Measurements from ENCODE around the gene CDK7. TPM values are rescaled to one million over a fixed set of nuclear protein-coding genes. Genes with fewer than 3 reads are reported as not detected.
"Not testable (repeated sequence)": the region's sequence is repeated elsewhere in the genome, so short reads cannot be mapped to it uniquely, and the experiment has no call there.

CDK7 gene
- total and polyA plus RNA-seq, 2 donors: 17.3 to 31.2 TPM

DNA sequence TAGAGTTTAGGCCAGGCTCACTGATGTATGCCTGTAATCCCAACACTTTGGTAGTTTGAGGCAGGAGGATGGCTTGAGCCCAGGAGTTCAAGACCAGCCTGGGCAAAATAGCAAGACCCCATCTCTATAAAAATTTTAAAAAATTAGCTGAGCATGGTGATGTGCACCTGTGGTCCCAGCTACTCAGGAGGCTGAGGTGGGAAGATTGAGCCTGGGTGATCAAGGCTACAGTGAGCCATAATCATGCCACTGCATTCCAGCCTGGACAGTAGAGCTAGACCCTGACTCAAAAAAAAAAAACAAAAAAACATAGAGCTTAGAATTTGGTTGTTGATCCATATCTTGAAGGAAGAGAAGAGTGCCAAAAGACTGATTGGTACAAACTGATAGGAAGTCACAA, 14.7 kb upstream of the CDK7 start:
- Histone ChIP-seq H3K27ac (ENCODE audit: low read depth) (no peak overlapping the region), H3K36me3 (ENCODE audit: insufficient read depth) (no peaks in the 10 kb centered on the region), H3K4me3 (ENCODE audit: low read depth, low read length) (no peak overlapping the region), H3K4me1 (ENCODE audit: insufficient read depth) (no peaks in the 10 kb centered on the region)
- no peak for DNase-seq (ENCODE audit: extremely low spot score)

DNA sequence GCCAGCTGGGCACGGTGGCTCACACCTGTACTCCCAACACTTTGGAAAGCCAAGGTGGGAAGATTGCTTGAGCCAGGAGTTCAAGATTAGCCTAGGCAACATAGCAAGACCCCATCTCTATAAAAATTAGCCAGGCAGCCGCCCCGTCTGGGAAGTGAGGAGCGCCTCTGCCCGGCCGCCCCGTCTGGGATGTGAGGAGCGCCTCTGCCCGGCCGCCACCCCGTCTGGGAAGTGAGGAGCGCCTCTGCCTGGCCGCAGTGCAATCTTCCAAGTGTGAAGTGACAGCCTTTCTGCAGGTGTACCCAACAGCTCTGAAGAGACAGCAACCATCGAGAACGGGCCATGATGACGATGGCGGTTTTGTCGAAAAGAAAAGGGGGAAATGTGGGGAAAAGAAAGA, 14.3 kb upstream of the CDK7 start:
- not testable (repeated sequence) for H3K36me3 ChIP-seq (ENCODE audit: insufficient read depth); DNase-seq (ENCODE audit: extremely low spot score); H3K27ac ChIP-seq (ENCODE audit: low read depth); H3K4me1 ChIP-seq (ENCODE audit: insufficient read depth); H3K4me3 ChIP-seq (ENCODE audit: low read depth, low read length)
- 93% methylated on average over 18 of the region's 18 CpGs for whole genome bisulfite sequencing

DNA sequence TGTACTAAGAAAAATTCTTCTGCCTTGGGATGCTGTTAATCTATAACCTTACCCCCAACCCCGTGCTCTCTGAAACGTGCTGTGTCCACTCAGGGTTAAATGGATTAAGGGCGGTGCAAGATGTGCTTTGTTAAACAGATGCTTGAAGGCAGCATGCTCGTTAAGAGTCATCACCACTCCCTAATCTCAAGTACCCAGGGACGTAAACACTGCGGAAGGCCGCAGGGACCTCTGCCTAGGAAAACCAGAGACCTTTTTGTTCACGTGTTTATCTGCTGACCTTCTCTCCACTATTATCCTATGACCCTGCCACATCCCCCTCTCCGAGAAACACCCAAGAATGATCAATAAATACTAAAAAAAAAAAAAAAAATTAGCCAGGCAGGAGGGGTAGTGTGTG, 13.9 kb upstream of the CDK7 start:
- H3K27ac ChIP-seq (ENCODE audit: low read depth); H3K4me3 ChIP-seq (ENCODE audit: low read depth, low read length); H3K36me3 ChIP-seq (ENCODE audit: insufficient read depth); H3K4me1 ChIP-seq (ENCODE audit: insufficient read depth); DNase-seq (ENCODE audit: extremely low spot score): not testable (repeated sequence)
- 80% methylated on average over 9 of the region's 9 CpGs for WGBS

DNA sequence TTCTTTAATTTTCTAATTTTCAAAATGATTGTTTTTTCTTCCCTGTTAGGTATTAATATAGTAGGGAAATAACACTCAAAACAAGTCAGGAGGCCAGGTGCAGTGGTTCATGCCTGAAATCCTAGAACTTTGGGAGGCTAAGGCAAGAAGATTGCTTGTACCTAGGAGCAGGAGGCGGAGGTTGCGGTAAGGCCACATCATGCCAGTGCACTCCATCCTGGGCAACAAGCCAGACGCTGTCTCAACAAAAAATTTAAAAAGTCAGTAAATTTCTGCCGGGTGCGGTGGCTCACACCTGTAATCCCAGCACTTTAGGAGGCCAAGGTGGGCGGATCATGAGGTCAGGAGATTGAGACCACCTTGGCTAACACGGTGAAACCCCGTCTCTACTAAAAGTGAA, 10.2 kb upstream of the CDK7 start:
- 96% methylated on average over 8 of the region's 8 CpGs for WGBS
- H3K27ac ChIP-seq (ENCODE audit: low read depth): no peak overlapping the region
- no peak for DNase-seq (ENCODE audit: extremely low spot score)
- no peak overlapping the region for H3K4me3 ChIP-seq (ENCODE audit: low read depth, low read length)
- no peaks in the 10 kb centered on the region for H3K36me3 ChIP-seq (ENCODE audit: insufficient read depth)
- H3K4me1 ChIP-seq (ENCODE audit: insufficient read depth): no peaks in the 10 kb centered on the region

DNA sequence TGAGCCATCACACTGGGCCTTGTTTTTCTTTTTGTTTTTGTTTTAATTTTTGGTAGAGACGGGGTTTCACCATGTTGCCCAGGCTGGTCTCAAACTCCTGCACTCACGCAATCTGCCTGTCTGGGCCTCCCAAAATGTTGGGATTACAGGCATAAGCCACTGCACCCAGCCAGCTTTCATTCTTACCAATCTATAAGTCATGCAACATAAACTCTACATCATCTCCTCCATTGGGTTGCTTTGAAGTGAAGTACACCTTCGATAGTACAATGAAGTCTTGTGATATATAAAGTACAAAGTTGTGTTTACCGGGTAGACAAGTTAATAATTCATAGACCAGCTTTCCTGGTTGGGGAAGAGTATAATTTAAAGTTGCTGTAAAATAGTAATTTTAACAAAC, 8.8 kb upstream of the CDK7 start:
- no peak overlapping the region for H3K27ac ChIP-seq (ENCODE audit: low read depth)
- no peaks in the 10 kb centered on the region for H3K4me1 ChIP-seq (ENCODE audit: insufficient read depth)
- H3K36me3 ChIP-seq (ENCODE audit: insufficient read depth): no peaks in the 10 kb centered on the region
- no peak overlapping the region for H3K4me3 ChIP-seq (ENCODE audit: low read depth, low read length)
- 94% methylated on average over 4 of the region's 4 CpGs for whole genome bisulfite sequencing
- DNase-seq (ENCODE audit: extremely low spot score): no peak

DNA sequence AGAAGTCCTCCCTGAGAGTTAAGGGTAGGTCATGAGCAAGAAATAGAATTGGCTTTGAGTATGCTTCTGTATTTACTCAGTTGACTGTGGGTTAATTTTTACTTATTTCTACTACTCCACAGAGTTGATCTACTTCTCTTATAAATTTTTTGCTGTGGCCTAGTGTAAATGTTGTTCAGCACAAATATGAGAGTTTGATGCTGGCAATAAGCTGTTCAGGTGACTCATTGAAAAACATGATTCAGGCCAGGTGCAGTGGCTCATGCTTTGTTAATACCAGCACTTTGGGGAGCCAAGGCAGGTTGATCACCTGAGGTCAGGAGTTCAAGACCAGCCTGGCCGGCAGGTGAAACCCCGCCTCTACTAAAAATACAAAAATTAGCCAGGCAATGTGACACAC, 4.5 kb upstream of the CDK7 start:
- Histone ChIP-seq H3K4me3 (ENCODE audit: low read depth, low read length) (no peak overlapping the region), H3K36me3 (ENCODE audit: insufficient read depth) (no peaks in the 10 kb centered on the region), H3K27ac (ENCODE audit: low read depth) (no peak overlapping the region), H3K4me1 (ENCODE audit: insufficient read depth) (no peaks in the 10 kb centered on the region)
- WGBS: 96% methylated on average over 2 of the region's 2 CpGs
- DNase-seq (ENCODE audit: extremely low spot score): no peak

DNA sequence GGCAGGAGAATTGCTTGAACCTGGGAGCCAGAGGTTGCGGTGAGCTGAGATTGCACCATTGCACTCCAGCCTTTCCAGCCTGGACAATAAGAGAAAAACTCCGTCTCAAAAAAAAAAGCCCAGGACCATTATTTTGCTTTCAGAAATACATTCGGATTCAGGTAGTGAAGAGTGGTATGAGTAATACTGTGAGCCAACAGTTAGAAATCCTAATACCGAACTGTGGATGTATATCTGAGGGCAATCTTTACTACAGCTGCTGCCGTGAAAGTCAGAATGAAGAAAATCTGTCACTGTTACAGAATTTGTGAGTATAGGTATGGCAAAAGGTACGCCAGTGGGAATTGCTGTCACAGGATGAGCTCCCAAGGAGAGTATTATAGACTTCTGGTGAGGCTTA, 3.4 kb upstream of the CDK7 start:
- H3K4me3 ChIP-seq (ENCODE audit: low read depth, low read length): no peak overlapping the region
- H3K4me1 ChIP-seq (ENCODE audit: insufficient read depth): no peaks in the 10 kb centered on the region
- no peaks in the 10 kb centered on the region for H3K36me3 ChIP-seq (ENCODE audit: insufficient read depth)
- DNase-seq (ENCODE audit: extremely low spot score): no peak
- 93% methylated on average over 6 of the region's 6 CpGs for WGBS
- no peak overlapping the region for H3K27ac ChIP-seq (ENCODE audit: low read depth)

DNA sequence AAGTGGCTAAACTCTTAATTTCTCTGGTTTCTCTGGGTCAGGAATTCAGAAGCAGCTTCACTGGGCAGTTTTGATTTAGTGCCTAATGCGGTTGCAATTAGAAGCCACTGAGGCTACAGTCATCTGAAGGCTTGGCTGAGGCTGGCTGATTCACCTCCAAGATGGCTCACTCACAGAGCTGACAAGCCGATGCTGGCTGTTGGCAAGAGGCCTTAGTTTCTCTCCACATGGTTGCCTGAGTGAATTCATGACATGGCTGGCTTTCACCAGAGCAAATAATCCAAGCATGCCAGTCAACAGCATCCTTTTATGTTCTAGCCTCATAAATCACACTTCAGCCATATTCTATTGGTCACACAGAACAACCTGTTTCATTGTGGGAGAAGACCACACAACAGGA, 2.8 kb upstream of the CDK7 start:
- Histone ChIP-seq H3K27ac (ENCODE audit: low read depth) (no peak overlapping the region), H3K4me3 (ENCODE audit: low read depth, low read length) (no peak overlapping the region), H3K4me1 (ENCODE audit: insufficient read depth) (no peaks in the 10 kb centered on the region), H3K36me3 (ENCODE audit: insufficient read depth) (no peaks in the 10 kb centered on the region)
- DNase-seq (ENCODE audit: extremely low spot score): no peak
- 78% methylated on average over 2 of the region's 2 CpGs for WGBS

DNA sequence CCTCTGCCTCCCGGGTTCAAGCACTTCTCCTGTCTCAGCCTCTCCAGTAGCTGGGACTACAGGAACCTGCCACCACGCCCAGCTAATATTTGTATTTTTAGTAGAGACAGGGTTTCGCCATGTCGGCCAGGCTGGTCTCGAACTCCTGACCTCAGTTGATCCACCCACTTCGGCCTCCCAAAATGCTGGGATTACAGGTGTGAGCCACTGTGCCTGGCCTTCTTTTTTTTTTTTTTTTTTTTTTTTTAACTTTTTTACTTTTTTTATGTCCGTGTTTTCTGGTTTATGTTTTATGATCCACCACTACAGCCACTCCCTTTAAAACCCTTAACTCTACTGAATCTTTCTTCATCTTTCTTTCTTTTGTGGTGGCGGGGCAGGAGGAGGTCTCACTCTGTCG, 2.0 kb downstream of the CDK7 start:
- WGBS: 92% methylated on average over 9 of the region's 9 CpGs
- not testable (repeated sequence) for H3K27ac ChIP-seq (ENCODE audit: low read depth); DNase-seq (ENCODE audit: extremely low spot score); H3K4me1 ChIP-seq (ENCODE audit: insufficient read depth); H3K4me3 ChIP-seq (ENCODE audit: low read depth, low read length); H3K36me3 ChIP-seq (ENCODE audit: insufficient read depth)

DNA sequence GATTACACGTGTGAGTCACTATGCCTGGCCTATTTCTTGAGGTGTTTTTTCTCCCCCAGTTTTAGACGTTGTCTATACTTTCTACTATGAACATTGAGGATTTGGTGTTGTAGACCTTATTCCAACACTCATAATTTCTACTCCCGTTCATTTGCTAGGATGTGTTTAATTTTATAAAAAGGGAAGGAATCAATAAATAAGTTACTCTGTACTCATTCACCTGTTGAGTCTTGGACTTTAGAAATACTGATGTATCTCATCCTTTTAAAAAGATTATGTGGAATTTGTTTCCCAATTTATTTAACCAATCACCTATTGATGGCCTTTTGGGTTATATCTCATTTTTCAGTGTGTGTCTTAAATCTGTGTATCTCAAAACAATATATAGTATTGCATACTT, 3.2 kb downstream of the CDK7 start:
- no peak for DNase-seq (ENCODE audit: extremely low spot score)
- 84% methylated on average over 3 of the region's 3 CpGs for WGBS
- Histone ChIP-seq H3K4me1 (ENCODE audit: insufficient read depth) (no peaks in the 10 kb centered on the region), H3K36me3 (ENCODE audit: insufficient read depth) (no peaks in the 10 kb centered on the region), H3K4me3 (ENCODE audit: low read depth, low read length) (no peak overlapping the region), H3K27ac (ENCODE audit: low read depth) (no peak overlapping the region)

DNA sequence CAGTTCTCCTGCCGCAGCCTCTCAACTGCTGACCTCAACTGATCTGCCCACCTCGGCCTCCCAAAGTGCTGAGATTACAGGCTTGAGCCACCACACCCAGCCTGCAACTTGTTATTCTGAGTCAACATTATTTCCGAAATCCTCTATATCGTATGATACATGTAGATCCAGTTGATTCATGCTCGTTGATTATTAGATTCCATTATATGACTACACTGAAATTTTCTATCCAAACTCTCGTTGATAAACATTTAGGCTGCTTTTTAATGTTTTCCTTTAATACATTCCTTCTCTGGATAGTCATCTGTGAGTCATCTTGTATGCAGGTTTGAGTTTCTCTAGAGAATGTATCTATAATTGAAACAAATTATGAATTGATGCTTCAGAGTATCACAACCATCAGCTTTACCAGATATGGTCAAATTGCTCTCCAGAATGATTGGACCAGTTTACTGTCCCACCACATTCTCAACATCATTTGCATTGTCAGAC, 4.1 kb downstream of the CDK7 start:
- Histone ChIP-seq H3K4me1 (ENCODE audit: insufficient read depth) (no peaks in the 10 kb centered on the region), H3K36me3 (ENCODE audit: insufficient read depth) (no peaks in the 10 kb centered on the region), H3K27ac (ENCODE audit: low read depth) (no peak overlapping the region), H3K4me3 (ENCODE audit: low read depth, low read length) (no peak overlapping the region)
- no peak for DNase-seq (ENCODE audit: extremely low spot score)
- WGBS: 80% methylated on average over 6 of the region's 6 CpGs

DNA sequence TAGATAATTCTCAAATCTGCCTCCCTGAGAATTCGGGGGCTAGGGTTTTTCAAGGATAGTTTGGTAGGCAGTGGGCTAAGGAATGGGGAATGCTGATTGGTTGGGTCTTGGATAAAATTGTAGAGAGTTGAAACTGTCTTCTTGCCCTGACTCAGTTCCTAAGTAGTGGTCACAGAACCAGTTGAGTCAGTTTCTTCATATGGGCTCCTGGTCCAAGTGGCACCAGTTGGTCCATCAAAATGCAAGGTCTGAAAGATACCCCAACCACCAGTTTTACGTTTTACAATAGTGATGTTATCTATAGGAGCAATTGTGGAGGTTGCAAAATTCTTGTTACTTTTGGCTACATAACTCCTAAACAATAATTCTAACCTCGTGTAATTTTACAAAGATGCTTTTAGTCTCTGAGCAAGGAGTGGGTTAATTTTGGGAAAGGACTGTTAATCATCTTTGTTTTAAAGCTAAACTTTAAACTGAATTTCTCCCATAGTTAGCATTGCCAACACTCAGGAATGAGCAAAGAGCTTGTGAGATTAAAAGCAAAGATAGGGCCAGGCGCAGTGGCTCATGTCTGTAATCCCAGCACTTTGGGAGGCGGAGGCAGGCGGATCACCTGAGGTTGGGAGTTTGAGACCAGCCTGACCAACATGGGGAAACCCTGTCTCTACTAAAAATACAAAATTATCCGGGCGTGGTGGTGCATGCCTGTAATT, 7.7 kb downstream of the CDK7 start:
- no peaks in the 10 kb centered on the region for H3K36me3 ChIP-seq (ENCODE audit: insufficient read depth)
- no peak for DNase-seq (ENCODE audit: extremely low spot score)
- no peak overlapping the region for H3K4me3 ChIP-seq (ENCODE audit: low read depth, low read length)
- 80% methylated on average over 8 of the region's 8 CpGs for WGBS
- H3K27ac ChIP-seq (ENCODE audit: low read depth): no peak overlapping the region
- H3K4me1 ChIP-seq (ENCODE audit: insufficient read depth): no peaks in the 10 kb centered on the region

DNA sequence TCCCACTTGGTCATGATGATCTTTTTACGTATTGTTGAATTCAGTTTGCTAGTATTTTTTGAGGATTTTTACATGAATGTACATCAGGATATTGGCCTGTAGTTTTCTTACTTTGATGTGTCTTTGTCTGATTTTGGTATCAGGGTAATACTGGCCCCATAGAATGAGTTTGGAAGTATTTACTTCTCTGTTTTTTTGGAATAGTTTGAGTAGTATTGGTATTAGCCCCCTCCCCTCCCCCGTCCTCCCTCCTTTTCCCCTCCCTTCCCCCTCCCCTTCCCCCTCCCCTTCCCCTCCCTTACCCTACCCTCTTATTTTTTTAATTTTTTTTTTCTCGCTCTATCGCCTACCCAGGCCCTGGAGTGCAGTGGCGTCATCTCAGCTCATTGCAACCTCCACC, 10.3 kb downstream of the CDK7 start:
- H3K4me1 ChIP-seq (ENCODE audit: insufficient read depth): no peaks in the 10 kb centered on the region
- 96% methylated on average over 5 of the region's 5 CpGs for WGBS
- no peak overlapping the region for H3K27ac ChIP-seq (ENCODE audit: low read depth)
- no peak for DNase-seq (ENCODE audit: extremely low spot score)
- no peaks in the 10 kb centered on the region for H3K36me3 ChIP-seq (ENCODE audit: insufficient read depth)
- no peak overlapping the region for H3K4me3 ChIP-seq (ENCODE audit: low read depth, low read length)

DNA sequence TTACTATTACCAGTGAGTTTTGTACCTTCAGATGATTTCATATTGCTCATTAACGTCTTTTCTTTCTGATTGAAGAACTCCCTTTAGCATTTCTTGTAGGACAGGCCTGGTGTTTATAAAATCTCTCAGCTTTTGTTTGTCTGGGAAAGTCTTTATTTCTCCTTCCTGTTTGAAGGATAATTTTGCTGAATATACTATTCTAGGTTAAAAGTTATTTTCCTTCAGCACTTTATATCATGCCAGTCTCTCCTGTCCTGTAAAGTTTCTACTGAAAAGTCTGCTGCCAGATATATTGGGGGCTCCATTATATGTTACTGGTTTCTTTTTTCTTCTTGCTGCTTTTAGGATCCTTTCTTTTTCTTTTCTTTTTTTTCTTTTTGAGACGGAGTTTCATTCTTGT, 13.3 kb downstream of the CDK7 start:
- H3K4me3 ChIP-seq (ENCODE audit: low read depth, low read length): no peak overlapping the region
- H3K36me3 ChIP-seq (ENCODE audit: insufficient read depth): no peaks in the 10 kb centered on the region
- no peaks in the 10 kb centered on the region for H3K4me1 ChIP-seq (ENCODE audit: insufficient read depth)
- H3K27ac ChIP-seq (ENCODE audit: low read depth): no peak overlapping the region
- no peak for DNase-seq (ENCODE audit: extremely low spot score)
- WGBS: 96% methylated on average over 2 of the region's 2 CpGs

DNA sequence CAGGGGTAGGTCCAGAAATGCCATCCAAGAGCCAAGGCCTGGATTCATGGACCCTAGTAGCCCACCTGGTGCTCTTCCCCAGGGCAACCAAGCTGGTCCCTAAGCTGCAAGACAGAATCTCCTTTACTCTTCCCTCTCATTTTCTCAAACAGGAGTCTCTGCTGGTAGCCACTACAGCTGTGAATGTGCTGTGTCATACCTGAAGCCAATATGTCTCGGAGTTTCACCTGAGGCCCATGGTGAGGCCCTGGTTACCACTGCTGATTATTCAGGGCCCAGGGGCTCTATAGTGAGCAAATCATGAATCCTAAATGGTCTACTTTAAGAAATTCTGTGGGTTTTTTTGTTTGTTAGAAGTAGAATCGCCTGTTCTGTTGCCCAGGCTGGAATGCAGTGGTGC, 15.9 kb downstream of the CDK7 start:
- WGBS: 99% methylated on average over 2 of the region's 2 CpGs
- DNase-seq (ENCODE audit: extremely low spot score): no peak
- Histone ChIP-seq H3K4me3 (ENCODE audit: low read depth, low read length) (no peak overlapping the region), H3K36me3 (ENCODE audit: insufficient read depth) (no peaks in the 10 kb centered on the region), H3K4me1 (ENCODE audit: insufficient read depth) (no peaks in the 10 kb centered on the region), H3K27ac (ENCODE audit: low read depth) (no peak overlapping the region)
